ENCODE results near the gene RING1.
A peak's percentile ranks its signal among the peaks of the same experiment; 100 is the strongest.

The RING1 gene

GRCh38 chr6:33167374-33168283 is 40.7 kb upstream of the RING1 start:
- no peak for TF ChIP-seq TAF1 (IDR thresholded peaks at IDR 0.05; ENCODE audit: borderline replicate concordance, low read depth, low read length)
- no peak for TF ChIP-seq POLR2A (IDR thresholded peaks at IDR 0.05; ENCODE audit: low read depth, low read length)
- no peak for TF ChIP-seq POLR2AphosphoS5 (IDR thresholded peaks at IDR 0.05; ENCODE audit: low read depth, low read length)
- DNase-seq (ENCODE audit: insufficient read length): peak; percentile 13
- no peak for FAIRE-seq

GRCh38 chr6:33168284-33168601 is 40.1 kb upstream of the RING1 start:
- DNase-seq (ENCODE audit: insufficient read length) (no peak), FAIRE-seq (no peak)

GRCh38 chr6:33168639-33169038 is 39.7 kb upstream of the RING1 start:
- DNase-seq (ENCODE audit: insufficient read length) (peak; percentile 15), FAIRE-seq (no peak)
- TF ChIP-seq POLR2A (IDR thresholded peaks at IDR 0.05; ENCODE audit: low read depth, low read length) (no peak), TAF1 (IDR thresholded peaks at IDR 0.05; ENCODE audit: borderline replicate concordance, low read depth, low read length) (no peak), POLR2AphosphoS5 (IDR thresholded peaks at IDR 0.05; ENCODE audit: low read depth, low read length) (no peak)

More at GRCh38 chr6:33168284-33168601, 40.1 kb upstream of the RING1 start:
- TF ChIP-seq TAF1 (IDR thresholded peaks at IDR 0.05; ENCODE audit: borderline replicate concordance, low read depth, low read length): no peak
- no peak for TF ChIP-seq POLR2AphosphoS5 (IDR thresholded peaks at IDR 0.05; ENCODE audit: low read depth, low read length)
- no peak for TF ChIP-seq POLR2A (IDR thresholded peaks at IDR 0.05; ENCODE audit: low read depth, low read length)

- DNase-seq (ENCODE audit: insufficient read length) (peak; percentile 11), FAIRE-seq (no peak)
- no peak for TF ChIP-seq POLR2AphosphoS5 (IDR thresholded peaks at IDR 0.05; ENCODE audit: low read depth, low read length)
- TF ChIP-seq TAF1 (IDR thresholded peaks at IDR 0.05; ENCODE audit: borderline replicate concordance, low read depth, low read length): no peak
- no peak for TF ChIP-seq POLR2A (IDR thresholded peaks at IDR 0.05; ENCODE audit: low read depth, low read length)
These were observed 38.8 kb upstream of the RING1 start for GRCh38 chr6:33169291-33170175.

- peak; percentile 26 for DNase-seq (ENCODE audit: insufficient read length)
- TF ChIP-seq TAF1 (IDR thresholded peaks at IDR 0.05; ENCODE audit: borderline replicate concordance, low read depth, low read length) (no peak), POLR2AphosphoS5 (IDR thresholded peaks at IDR 0.05; ENCODE audit: low read depth, low read length) (no peak), POLR2A (IDR thresholded peaks at IDR 0.05; ENCODE audit: low read depth, low read length) (no peak)
- no peak for FAIRE-seq
These were observed 37.9 kb upstream of the RING1 start for GRCh38 chr6:33170176-33171015.

GRCh38 chr6:33171016-33171879 is 37.1 kb upstream of the RING1 start:
- DNase-seq (ENCODE audit: insufficient read length): no peak
- FAIRE-seq: no peak
- no peak for TF ChIP-seq POLR2A (IDR thresholded peaks at IDR 0.05; ENCODE audit: low read depth, low read length)
- TF ChIP-seq POLR2AphosphoS5 (IDR thresholded peaks at IDR 0.05; ENCODE audit: low read depth, low read length): no peak
- no peak for TF ChIP-seq TAF1 (IDR thresholded peaks at IDR 0.05; ENCODE audit: borderline replicate concordance, low read depth, low read length)

- TF ChIP-seq TAF1 (IDR thresholded peaks at IDR 0.05; ENCODE audit: borderline replicate concordance, low read depth, low read length): no peak
- no peak for TF ChIP-seq POLR2A (IDR thresholded peaks at IDR 0.05; ENCODE audit: low read depth, low read length)
These were observed 36.2 kb upstream of the RING1 start for GRCh38 chr6:33171880-33172687.

GRCh38 chr6:33172688-33173534 is 35.4 kb upstream of the RING1 start:
- peak; percentile 70 for FAIRE-seq
- TF ChIP-seq POLR2A (IDR thresholded peaks at IDR 0.05; ENCODE audit: low read depth, low read length) (no peak), TAF1 (IDR thresholded peaks at IDR 0.05; ENCODE audit: borderline replicate concordance, low read depth, low read length) (no peak), POLR2AphosphoS5 (IDR thresholded peaks at IDR 0.05; ENCODE audit: low read depth, low read length) (no peak)
- DNase-seq (ENCODE audit: insufficient read length): no peak

More at GRCh38 chr6:33171880-33172687, 36.2 kb upstream of the RING1 start:
- DNase-seq (ENCODE audit: insufficient read length) (no peak), FAIRE-seq (no peak)
